ENCODE measurements around the gene TEDDM1. TPM values are rescaled to one million over a fixed set of nuclear protein-coding genes. Genes with fewer than 3 reads are reported as not detected.

The TEDDM1 gene
- total RNA-seq, 4 donors from 2014 or later, result not detected

DNA sequence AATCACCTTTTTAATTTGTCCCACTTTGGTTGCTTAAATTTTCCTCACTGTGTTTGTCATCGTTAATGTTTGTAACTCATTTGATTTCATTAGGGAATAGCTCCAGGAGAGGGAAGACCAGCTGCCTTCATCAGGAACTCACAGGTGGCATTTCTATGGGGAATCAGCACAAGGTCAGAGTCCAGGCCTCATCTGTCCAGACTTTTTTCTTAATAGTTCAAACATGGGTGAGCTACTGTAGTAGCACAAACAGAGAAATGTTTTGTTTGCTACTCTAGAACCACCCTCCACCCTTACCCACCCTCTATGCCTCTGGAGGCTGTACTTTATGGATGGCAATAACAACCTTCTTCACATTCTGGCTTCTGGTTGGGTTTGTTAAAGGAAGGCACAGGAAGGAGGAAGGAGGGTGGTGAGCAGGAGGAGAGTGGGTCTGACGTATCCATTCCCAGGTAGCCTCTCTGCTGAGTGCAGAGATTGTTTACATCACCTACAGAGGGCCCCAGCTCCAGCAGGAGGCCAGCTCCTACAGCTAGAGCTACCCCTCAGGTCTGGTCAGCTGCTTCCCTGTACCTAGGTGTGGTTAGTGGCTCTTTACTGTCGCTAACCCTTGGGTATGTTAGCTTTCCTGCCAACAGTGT lies 8.1 kb upstream of the TEDDM1 start:
- H3K36me3 ChIP-seq, result no peaks in the 10 kb centered on the region
- H3K4me1 ChIP-seq, result no peaks in the 10 kb centered on the region
- no peak overlapping the region for H3K4me3 ChIP-seq (replicated peaks in 1 of 3)
- H3K9me3 ChIP-seq, result no peaks in the 10 kb centered on the region
- DNase-seq, result no peak
- WGBS, 2 donors, result 66 to 78% methylated on average over 3 of the region's 3 CpGs
- H3K27ac ChIP-seq, result no peak overlapping the region
- intact Hi-C loops (cut with DNase I), result no loop called here
- H3K27me3 ChIP-seq, result no peaks in the 10 kb centered on the region
- TF ChIP-seq CTCF (IDR thresholded peaks at IDR 0.05) (no peak), POLR2A (IDR thresholded peaks at IDR 0.05) (no peak)

GRCh38 chr1:182407724-182408123 lies 7.3 kb upstream of the TEDDM1 start:
- intact Hi-C loops (cut with DNase I), result no loop called here
- no peaks in the 10 kb centered on the region for H3K9me3 ChIP-seq
- no peak overlapping the region for H3K4me3 ChIP-seq (replicated peaks in 1 of 3)
- H3K27ac ChIP-seq, result no peak overlapping the region
- TF ChIP-seq POLR2A (IDR thresholded peaks at IDR 0.05), result no peak
- 55 to 61% methylated on average over 3 of the region's 3 CpGs for WGBS, 2 donors
- no peaks in the 10 kb centered on the region for H3K36me3 ChIP-seq
- no peak for DNase-seq
- no peaks in the 10 kb centered on the region for H3K4me1 ChIP-seq
- no peaks in the 10 kb centered on the region for H3K27me3 ChIP-seq

DNA sequence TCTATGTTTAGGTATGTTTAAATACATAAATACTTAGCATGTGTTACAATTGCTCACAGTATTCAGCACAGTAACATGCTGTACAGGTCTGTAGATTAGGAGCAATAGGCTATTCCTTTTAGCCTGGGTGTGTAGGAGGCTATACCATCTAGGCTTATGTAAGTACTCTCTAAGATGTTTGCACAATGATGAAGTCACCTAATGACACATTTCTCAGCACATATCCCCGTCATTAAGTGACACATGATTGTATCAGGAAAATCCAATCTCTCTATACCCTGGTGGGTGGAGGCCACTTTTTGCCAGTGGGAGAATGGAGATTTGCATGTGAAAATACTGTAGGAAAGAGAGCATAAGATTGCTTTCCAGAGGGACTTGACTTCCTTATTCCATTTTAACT lies 5.5 kb upstream of the TEDDM1 start:
- no peaks in the 10 kb centered on the region for H3K4me1 ChIP-seq
- TF ChIP-seq CTCF (IDR thresholded peaks at IDR 0.05), result no peak
- TF ChIP-seq POLR2A (IDR thresholded peaks at IDR 0.05), result no peak
- 83 to 91% methylated on average over 1 of the region's 1 CpG for WGBS, 2 donors
- no peaks in the 10 kb centered on the region for H3K27me3 ChIP-seq
- intact Hi-C loops (cut with DNase I), result no loop called here
- H3K36me3 ChIP-seq, result no peaks in the 10 kb centered on the region
- no peak for DNase-seq
- no peak overlapping the region for H3K27ac ChIP-seq
- no peaks in the 10 kb centered on the region for H3K9me3 ChIP-seq
- no peak overlapping the region for H3K4me3 ChIP-seq (replicated peaks in 1 of 3)

GRCh38 chr1:182405578-182405977 lies 5.1 kb upstream of the TEDDM1 start:
- Histone ChIP-seq H3K4me3 (replicated peaks in 1 of 3) (no peak overlapping the region), H3K4me1 (no peaks in the 10 kb centered on the region), H3K27ac (no peak overlapping the region), H3K27me3 (no peaks in the 10 kb centered on the region), H3K36me3 (no peaks in the 10 kb centered on the region), H3K9me3 (no peaks in the 10 kb centered on the region)
- TF ChIP-seq CTCF (IDR thresholded peaks at IDR 0.05), result no peak
- no peak for TF ChIP-seq POLR2A (IDR thresholded peaks at IDR 0.05)
- WGBS, 2 donors, result 94 to 100% methylated on average over 1 of the region's 1 CpG
- no peak for DNase-seq
- intact Hi-C loops (cut with DNase I), result no loop called here

- Histone ChIP-seq H3K27ac (no peak overlapping the region), H3K27me3 (no peaks in the 10 kb centered on the region), H3K4me1 (no peaks in the 10 kb centered on the region), H3K36me3 (no peaks in the 10 kb centered on the region), H3K9me3 (no peaks in the 10 kb centered on the region), H3K4me3 (replicated peaks in 1 of 3) (no peak overlapping the region)
- TF ChIP-seq POLR2A (IDR thresholded peaks at IDR 0.05), result no peak
- WGBS, 2 donors, result 68 to 71% methylated on average over 1 of the region's 1 CpG
- intact Hi-C loops (cut with DNase I), result no loop called here
- no peak for DNase-seq
Measured at GRCh38 chr1:182404781-182405180, 4.3 kb upstream of the TEDDM1 start.

DNA sequence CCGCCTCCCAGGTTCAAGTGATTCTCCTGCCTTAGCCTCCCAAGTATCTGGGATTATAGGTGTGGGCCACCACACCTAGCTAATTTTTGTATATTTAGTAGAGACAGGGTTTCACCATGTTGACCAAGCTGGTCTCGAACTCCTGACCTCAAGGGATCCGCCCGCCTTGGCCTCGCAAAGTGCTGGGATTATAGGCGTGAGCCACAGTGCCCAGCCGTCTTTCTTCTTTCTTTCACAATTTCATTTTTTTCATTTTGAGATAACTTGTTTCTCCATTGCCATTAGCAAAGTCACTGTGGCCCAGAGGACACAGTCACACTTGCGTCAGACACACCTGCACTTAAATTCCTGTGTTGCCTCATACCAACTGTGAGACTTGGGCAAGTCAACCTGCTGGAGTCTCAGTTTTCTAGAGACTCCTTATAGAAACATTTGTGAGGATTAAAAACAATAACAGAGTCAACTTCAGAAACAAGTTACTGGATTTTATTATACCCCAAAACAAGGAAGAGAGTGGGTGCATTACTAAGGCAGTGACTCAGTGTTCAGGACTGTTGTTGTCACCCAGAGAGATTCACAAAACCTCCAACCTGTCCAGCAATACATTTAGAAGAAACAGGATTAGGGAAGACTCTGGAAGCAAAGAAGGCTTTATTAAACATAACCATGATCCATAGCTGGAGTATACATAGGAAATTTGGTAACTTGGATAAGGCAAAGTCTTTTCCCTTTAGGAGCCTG lies 2.6 kb downstream of the TEDDM1 start:
- peak overlapping the region; percentile 74 to 85 (median 76) for H3K27ac ChIP-seq
- WGBS, 2 donors, result 87 to 88% methylated on average over 8 of the region's 8 CpGs

More for the DNA sequence above, 2.6 kb downstream of the TEDDM1 start:
- intact Hi-C loops (cut with DNase I), result loop anchor here (2.0 to 10.0 kb wide), 3 partner anchors 203 to 313 kb away; no protein-coding TSS in a partner anchor
- TF ChIP-seq CTCF (IDR thresholded peaks at IDR 0.05) (no peak), POLR2A (IDR thresholded peaks at IDR 0.05) (peak in 1 of 2 donors; percentile 19)
- Histone ChIP-seq H3K4me3 (replicated peaks in 1 of 3) (no peak overlapping the region), H3K36me3 (no peaks in the 10 kb centered on the region), H3K9me3 (no peaks in the 10 kb centered on the region), H3K4me1 (peaks cover 19 to 21% of the 10 kb centered on the region in 2 donors), H3K27me3 (no peaks in the 10 kb centered on the region)
- peak; percentile 31 to 43 for DNase-seq

Measured in thyroid gland (tissue), 4 donors.